Sigmoid colon (tissue), 7 donors: ENCODE data around the gene GRIN2A. TPM values are rescaled to one million over a fixed set of nuclear protein-coding genes. Genes with fewer than 3 reads are reported as not detected.

Experiments
- DNase-seq: peaks from one replicate; pipeline ENCODE4 v3.0.0-alpha.2; 2019
- H3K27ac ChIP-seq, 4 donors: fragments of 200-600 bp; sonication (generic); one replicate each; pipeline ENCODE4 v1.5.1; 2016 to 2019; ENCODE audit warnings: mild to moderate bottlenecking in 1 of 4
- H3K27me3 ChIP-seq, 3 donors: fragments of 200-600 bp; sonication (generic); one replicate each; pipeline ENCODE4 v1.5.1; 2019; ENCODE audit warnings: mild to moderate bottlenecking in 1 of 3
- H3K36me3 ChIP-seq, 4 donors: fragments of 200-600 bp; sonication (generic); one replicate each; pipeline ENCODE4 v1.5.1; 2016 to 2019
- H3K4me1 ChIP-seq, 4 donors: fragments of 200-600 bp; sonication (generic); one replicate each; pipeline ENCODE4 v1.5.1; 2017 to 2019
- H3K4me3 ChIP-seq, 4 donors: fragments of 200-600 bp; sonication (generic); one replicate each; pipeline ENCODE4 v1.5.1; 2017 to 2019; ENCODE audit warnings: mild to moderate bottlenecking in 2 of 4, moderate library complexity in 1 of 4
- H3K9me3 ChIP-seq, 4 donors: fragments of 200-600 bp in 3 of 4; sonication (generic) in 3 of 4; one replicate each; pipeline versions ENCODE4 v1.5.1 to v1.6.1; 2013 to 2019
- EP300 ChIP-seq, 4 donors: sonication (generic); formaldehyde crosslinking; IDR thresholded peaks; one replicate each; pipeline ENCODE4 v1.6.1; 2017; ENCODE audit warnings: antibody characterized with exemption in 4 of 4
- POLR2A ChIP-seq, 2 donors: fragments of 450-650 bp; IDR thresholded peaks; one replicate each; pipeline ENCODE4 v1.6.1; 2016; ENCODE audit warnings: antibody characterized with exemption in 2 of 2, mild to moderate bottlenecking in 2 of 2, moderate library complexity in 2 of 2
- POLR2AphosphoS5 ChIP-seq, 4 donors: sonication (generic); formaldehyde crosslinking; IDR thresholded peaks; one replicate each; pipeline ENCODE4 v1.6.1; 2017; ENCODE audit warnings: antibody characterized with exemption in 4 of 4
- WGBS, 2 donors: extraction: QIAGEN DNeasy Blood & Tissue Kit; methylation state at CpG; one replicate each; pipeline ENCODE4 v1.1.7; 2013; 5-methylcytosine and 5-hydroxymethylcytosine counted together
- intact Hi-C: fragments of 100-400 bp; cut with DNase I; formaldehyde crosslinking; loops from one replicate; pipeline ENCODE4 v1.15.1; 2023
- polyA plus RNA-seq, 3 donors: library from polyadenylated mRNA; stranded (reverse); fragments of 200-250 nt; gene quantifications; one replicate each; pipeline ENCODE4 v1.2.3, GENCODE V29; 2013
- total RNA-seq, 4 donors: library from RNA; depleted of rRNA; stranded (reverse); fragments of >200 nt; gene quantifications; one replicate each; pipeline ENCODE4 v1.1.0, GENCODE V29; 2016
- TF ChIP-seq, protein P1 (sequence below), 4 experiments: fragments of 450-650 bp in 3 of 4; fragments of 200-600 bp in 1 of 4; IDR thresholded peaks; one replicate each; pipeline ENCODE4 v1.5.1; 2016 to 2019; ENCODE audit warnings: antibody characterized with exemption in 4 of 4, mild to moderate bottlenecking in 3 of 4, moderate library complexity in 2 of 4
- donor health status: healthy with polysubstance abuse.
- donor health status: Bipolar disorder and iron deficiency.
- donor health status: healthy.

Gene GRIN2A
- total and polyA plus RNA-seq, 7 donors = under 0.01 to 0.36 (median 0.09) TPM

DNA sequence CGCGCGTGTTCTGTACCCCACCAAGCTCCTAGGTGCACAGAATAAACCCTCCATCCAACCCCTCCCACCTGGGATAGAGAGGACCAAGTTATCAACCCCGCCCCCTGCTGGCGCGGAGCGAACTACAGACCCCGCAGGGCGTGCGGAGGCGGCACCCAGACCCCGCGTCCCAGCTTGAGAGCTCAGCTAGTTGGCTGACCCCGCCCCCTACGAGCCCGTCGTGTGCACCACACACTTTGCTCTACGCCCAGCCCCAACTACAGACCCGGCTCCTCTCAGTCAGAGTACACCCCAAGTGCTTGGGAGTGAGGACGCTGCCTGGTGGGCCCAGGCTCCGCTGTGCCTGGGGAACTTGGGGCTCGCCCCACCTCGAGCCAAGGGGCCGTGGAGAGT is 1.5 kb downstream of the GRIN2A start:
- Histone ChIP-seq H3K27ac (no peak overlapping the region), H3K4me1 (peaks cover 0 to 32% (median 29%) of the 10 kb centered on the region in 4 donors), H3K4me3 (peak overlapping the region in 3 of 4 donors; percentile 24 to 40 (median 33)), H3K36me3 (no peaks in the 10 kb centered on the region), H3K9me3 (no peaks in the 10 kb centered on the region), H3K27me3 (peaks cover 24 to 72% (median 32%) of the 10 kb centered on the region in 3 donors)
- TF ChIP-seq, protein P1, sequence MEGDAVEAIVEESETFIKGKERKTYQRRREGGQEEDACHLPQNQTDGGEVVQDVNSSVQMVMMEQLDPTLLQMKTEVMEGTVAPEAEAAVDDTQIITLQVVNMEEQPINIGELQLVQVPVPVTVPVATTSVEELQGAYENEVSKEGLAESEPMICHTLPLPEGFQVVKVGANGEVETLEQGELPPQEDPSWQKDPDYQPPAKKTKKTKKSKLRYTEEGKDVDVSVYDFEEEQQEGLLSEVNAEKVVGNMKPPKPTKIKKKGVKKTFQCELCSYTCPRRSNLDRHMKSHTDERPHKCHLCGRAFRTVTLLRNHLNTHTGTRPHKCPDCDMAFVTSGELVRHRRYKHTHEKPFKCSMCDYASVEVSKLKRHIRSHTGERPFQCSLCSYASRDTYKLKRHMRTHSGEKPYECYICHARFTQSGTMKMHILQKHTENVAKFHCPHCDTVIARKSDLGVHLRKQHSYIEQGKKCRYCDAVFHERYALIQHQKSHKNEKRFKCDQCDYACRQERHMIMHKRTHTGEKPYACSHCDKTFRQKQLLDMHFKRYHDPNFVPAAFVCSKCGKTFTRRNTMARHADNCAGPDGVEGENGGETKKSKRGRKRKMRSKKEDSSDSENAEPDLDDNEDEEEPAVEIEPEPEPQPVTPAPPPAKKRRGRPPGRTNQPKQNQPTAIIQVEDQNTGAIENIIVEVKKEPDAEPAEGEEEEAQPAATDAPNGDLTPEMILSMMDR (IDR thresholded peaks at IDR 0.05) = peak in 2 of 4 experiments; percentile 39
- no peak for TF ChIP-seq POLR2A (IDR thresholded peaks at IDR 0.05)
- DNase-seq = no peak
- WGBS, 2 donors = 5 to 10% methylated on average over 24 of the region's 24 CpGs
- intact Hi-C loops = loop anchor here (1.0 to 10.0 kb wide), 7 partner anchors 143 to 1043 kb away; no protein-coding TSS in a partner anchor

DNA sequence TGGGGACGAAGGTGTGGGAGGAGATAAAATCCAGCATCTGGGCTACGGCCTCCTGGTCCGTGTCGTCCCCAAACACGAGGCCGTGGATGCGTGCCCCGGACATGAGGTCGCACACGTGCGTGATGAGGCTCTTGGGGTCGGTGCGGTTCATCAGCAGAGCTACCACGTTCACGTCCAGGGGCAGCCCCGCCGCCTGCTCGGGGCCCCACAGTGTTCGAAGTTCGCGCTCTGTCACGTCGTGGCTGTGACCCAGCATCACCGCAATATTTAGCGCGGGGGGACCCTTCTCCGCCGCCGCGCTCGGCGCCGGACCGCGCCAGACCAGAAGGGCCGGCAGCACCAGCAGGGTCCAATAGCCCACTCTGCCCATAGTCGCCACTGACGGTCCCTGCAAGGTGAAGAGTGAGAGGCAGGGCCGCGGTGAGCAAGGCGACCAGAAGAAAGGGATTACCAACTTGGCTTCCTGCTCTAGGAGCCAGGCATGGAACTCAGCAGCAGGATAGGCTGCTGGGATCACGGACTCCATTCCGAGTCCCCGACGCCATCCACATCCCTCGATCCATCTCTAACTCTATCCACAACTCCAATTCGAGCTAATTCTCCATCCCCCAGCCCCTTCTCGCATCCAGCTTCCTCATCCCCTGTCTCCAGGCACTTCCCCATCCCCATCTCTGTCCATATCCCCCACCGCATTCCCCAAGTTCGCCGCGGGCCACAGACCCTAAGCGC is 2.0 kb downstream of the GRIN2A start:
- peak overlapping the region in 1 of 4 donors; percentile 40 for H3K4me3 ChIP-seq
- intact Hi-C loops = loop anchor here (2.0 to 10.0 kb wide), 6 partner anchors 143 to 1043 kb away; no protein-coding TSS in a partner anchor
- H3K27me3 ChIP-seq = peaks cover 24 to 66% (median 32%) of the 10 kb centered on the region in 3 donors
- WGBS, 2 donors = 39 to 66% methylated on average over 53 of the region's 53 CpGs
- H3K9me3 ChIP-seq = no peaks in the 10 kb centered on the region
- no peak overlapping the region for H3K27ac ChIP-seq
- H3K4me1 ChIP-seq = peaks cover 0 to 32% (median 29%) of the 10 kb centered on the region in 4 donors
- no peak for TF ChIP-seq EP300 (IDR thresholded peaks at IDR 0.05)
- no peak for TF ChIP-seq POLR2AphosphoS5 (IDR thresholded peaks at IDR 0.05)
- no peak for TF ChIP-seq POLR2A (IDR thresholded peaks at IDR 0.05)
- TF ChIP-seq, protein P1 (IDR thresholded peaks at IDR 0.05) = no peak
- no peaks in the 10 kb centered on the region for H3K36me3 ChIP-seq
- DNase-seq = no peak

DNA sequence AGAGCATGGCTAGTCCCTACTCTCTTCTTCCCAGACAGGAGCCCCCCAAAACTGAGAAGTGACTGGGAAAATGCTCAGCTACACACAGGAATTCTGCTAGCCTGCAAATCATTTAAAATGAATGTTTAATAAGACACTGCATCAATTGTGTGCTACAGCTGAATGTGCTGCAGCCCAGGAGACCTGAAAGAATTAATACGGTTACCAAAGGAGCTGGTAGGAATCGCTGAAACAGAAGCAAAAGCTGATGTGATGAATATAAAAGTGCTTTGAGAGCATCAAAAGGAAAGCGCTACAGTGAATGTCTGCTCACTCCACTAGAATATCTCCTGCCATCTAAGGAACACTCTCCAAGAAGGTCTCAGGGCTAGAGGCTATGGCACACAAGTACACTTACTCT is 3.7 kb downstream of the GRIN2A start:
- H3K27ac ChIP-seq = no peak overlapping the region
- intact Hi-C loops = no loop called here
- WGBS, 2 donors = 86 to 87% methylated on average over 3 of the region's 3 CpGs

DNA sequence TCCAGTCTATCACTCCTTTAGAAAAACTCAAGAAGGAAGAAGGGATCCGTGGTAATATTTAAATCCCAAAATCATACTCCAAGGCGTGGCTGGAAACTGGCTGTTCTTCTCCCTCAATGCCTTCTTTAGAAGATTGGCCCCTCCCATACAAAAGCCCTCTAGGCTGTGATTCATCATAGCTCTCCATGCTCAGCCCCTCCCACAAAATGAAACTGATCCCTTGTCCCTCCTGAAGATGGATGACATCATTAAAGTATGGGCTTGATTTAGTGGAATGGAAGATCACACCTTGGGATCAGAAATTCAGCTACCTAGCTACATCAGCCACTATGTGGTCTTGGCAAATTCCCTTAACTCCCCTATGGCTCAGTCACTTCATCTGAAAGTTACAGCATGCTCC is 4.1 kb downstream of the GRIN2A start:
- 64 to 86% methylated on average over 2 of the region's 2 CpGs for WGBS, 2 donors
- H3K36me3 ChIP-seq = no peaks in the 10 kb centered on the region
- intact Hi-C loops = no loop called here
- H3K4me1 ChIP-seq = peaks cover 0 to 30% (median 27%) of the 10 kb centered on the region in 4 donors
- peaks cover 24 to 48% (median 30%) of the 10 kb centered on the region in 3 donors for H3K27me3 ChIP-seq
- no peak overlapping the region for H3K27ac ChIP-seq
- DNase-seq = no peak
- no peaks in the 10 kb centered on the region for H3K9me3 ChIP-seq
- TF ChIP-seq POLR2AphosphoS5 (IDR thresholded peaks at IDR 0.05) (no peak), EP300 (IDR thresholded peaks at IDR 0.05) (no peak), POLR2A (IDR thresholded peaks at IDR 0.05) (no peak)
- TF ChIP-seq, protein P1 (IDR thresholded peaks at IDR 0.05) = no peak
- H3K4me3 ChIP-seq = no peak overlapping the region

More for the DNA sequence above, 3.7 kb downstream of the GRIN2A start:
- H3K4me3 ChIP-seq = no peak overlapping the region
- no peak for DNase-seq
- H3K27me3 ChIP-seq = peaks cover 24 to 52% (median 32%) of the 10 kb centered on the region in 3 donors
- no peaks in the 10 kb centered on the region for H3K9me3 ChIP-seq
- TF ChIP-seq, protein P1 (IDR thresholded peaks at IDR 0.05) = no peak
- TF ChIP-seq POLR2A (IDR thresholded peaks at IDR 0.05) (no peak), EP300 (IDR thresholded peaks at IDR 0.05) (no peak), POLR2AphosphoS5 (IDR thresholded peaks at IDR 0.05) (no peak)
- H3K4me1 ChIP-seq = peaks cover 0 to 32% (median 29%) of the 10 kb centered on the region in 4 donors
- H3K36me3 ChIP-seq = no peaks in the 10 kb centered on the region
